Sigmoid colon (tissue), 7 donors: ENCODE data around the gene ATG101. TPM values are rescaled to one million over a fixed set of nuclear protein-coding genes. Genes with fewer than 3 reads are reported as not detected.

ENCODE experiments used
- DNase-seq: peaks from one replicate; pipeline ENCODE4 v3.0.0-alpha.2; 2019
- H3K27ac ChIP-seq, 4 donors: fragments of 200-600 bp; sonication (generic); one replicate each; pipeline ENCODE4 v1.5.1; 2016 to 2019; ENCODE audit warnings: mild to moderate bottlenecking in 1 of 4
- H3K27me3 ChIP-seq, 3 donors: fragments of 200-600 bp; sonication (generic); one replicate each; pipeline ENCODE4 v1.5.1; 2019; ENCODE audit warnings: mild to moderate bottlenecking in 1 of 3
- H3K36me3 ChIP-seq, 4 donors: fragments of 200-600 bp; sonication (generic); one replicate each; pipeline ENCODE4 v1.5.1; 2016 to 2019
- H3K4me1 ChIP-seq, 4 donors: fragments of 200-600 bp; sonication (generic); one replicate each; pipeline ENCODE4 v1.5.1; 2017 to 2019
- H3K4me3 ChIP-seq, 4 donors: fragments of 200-600 bp; sonication (generic); one replicate each; pipeline ENCODE4 v1.5.1; 2017 to 2019; ENCODE audit warnings: mild to moderate bottlenecking in 2 of 4, moderate library complexity in 1 of 4
- H3K9me3 ChIP-seq, 4 donors: fragments of 200-600 bp in 3 of 4; sonication (generic) in 3 of 4; one replicate each; pipeline versions ENCODE4 v1.5.1 to v1.6.1; 2013 to 2019
- EP300 ChIP-seq, 4 donors: sonication (generic); formaldehyde crosslinking; IDR thresholded peaks; one replicate each; pipeline ENCODE4 v1.6.1; 2017; ENCODE audit warnings: antibody characterized with exemption in 4 of 4
- POLR2A ChIP-seq, 2 donors: fragments of 450-650 bp; IDR thresholded peaks; one replicate each; pipeline ENCODE4 v1.6.1; 2016; ENCODE audit warnings: antibody characterized with exemption in 2 of 2, mild to moderate bottlenecking in 2 of 2, moderate library complexity in 2 of 2
- POLR2AphosphoS5 ChIP-seq, 4 donors: sonication (generic); formaldehyde crosslinking; IDR thresholded peaks; one replicate each; pipeline ENCODE4 v1.6.1; 2017; ENCODE audit warnings: antibody characterized with exemption in 4 of 4
- WGBS, 2 donors: extraction: QIAGEN DNeasy Blood & Tissue Kit; methylation state at CpG; one replicate each; pipeline ENCODE4 v1.1.7; 2013; 5-methylcytosine and 5-hydroxymethylcytosine counted together
- intact Hi-C: fragments of 100-400 bp; cut with DNase I; formaldehyde crosslinking; loops from one replicate; pipeline ENCODE4 v1.15.1; 2023
- polyA plus RNA-seq, 3 donors: library from polyadenylated mRNA; stranded (reverse); fragments of 200-250 nt; gene quantifications; one replicate each; pipeline ENCODE4 v1.2.3, GENCODE V29; 2013
- total RNA-seq, 4 donors: library from RNA; depleted of rRNA; stranded (reverse); fragments of >200 nt; gene quantifications; one replicate each; pipeline ENCODE4 v1.1.0, GENCODE V29; 2016
- TF ChIP-seq, protein P1 (sequence below), 4 experiments: fragments of 450-650 bp in 3 of 4; fragments of 200-600 bp in 1 of 4; IDR thresholded peaks; one replicate each; pipeline ENCODE4 v1.5.1; 2016 to 2019; ENCODE audit warnings: antibody characterized with exemption in 4 of 4, mild to moderate bottlenecking in 3 of 4, moderate library complexity in 2 of 4
- donor health status: healthy with polysubstance abuse.
- donor health status: Bipolar disorder and iron deficiency.
- donor health status: healthy.

ATG101 gene
- total and polyA plus RNA-seq, 7 donors = 30.2 to 64.5 (median 48.7) TPM

DNA sequence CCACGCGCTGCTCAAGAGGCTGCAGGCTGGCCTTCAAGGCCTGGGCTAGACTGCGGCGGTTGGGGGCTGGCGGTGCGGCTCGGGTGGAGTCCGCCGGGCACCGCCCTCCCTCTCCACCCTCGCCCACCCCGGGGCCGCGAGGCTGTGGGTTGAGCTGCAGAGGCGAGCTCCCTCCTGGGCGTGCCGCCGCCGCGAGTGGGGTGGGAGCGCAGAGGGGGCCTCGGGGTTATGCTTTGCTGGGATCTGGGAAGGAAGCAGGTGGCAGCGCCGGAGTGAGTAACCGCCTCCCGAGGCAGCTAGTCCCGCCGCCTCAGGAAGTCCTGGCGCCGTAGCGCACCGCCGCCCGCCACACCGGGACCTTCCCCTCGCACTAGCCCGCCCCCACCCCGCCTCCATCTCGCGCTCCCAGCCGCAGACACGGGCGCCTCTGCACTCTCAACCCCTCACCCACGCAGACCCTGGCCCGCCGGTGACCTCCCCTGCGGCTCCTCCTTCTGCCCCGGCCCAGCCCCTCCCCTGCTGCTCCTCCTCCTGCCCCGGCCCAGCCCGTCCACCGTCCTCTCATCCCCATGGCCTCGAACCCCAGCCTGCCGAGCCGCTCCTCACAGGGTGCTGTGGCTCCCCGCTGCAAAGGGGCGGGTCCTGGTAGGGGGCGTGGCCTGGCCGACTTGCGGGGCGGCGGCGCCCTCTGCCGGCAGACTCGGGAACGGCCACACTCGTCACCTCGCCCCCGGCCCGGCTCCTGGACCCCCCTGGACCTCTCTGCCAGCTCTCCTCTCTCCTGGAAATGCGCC, 46.4 kb upstream of the ATG101 start:
- Histone ChIP-seq H3K36me3 (no peaks in the 10 kb centered on the region), H3K4me1 (peaks cover 0 to 49% (median 47%) of the 10 kb centered on the region in 4 donors), H3K27me3 (no peaks in the 10 kb centered on the region), H3K4me3 (peak overlapping the region; percentile 40 to 61 (median 54)), H3K27ac (peak overlapping the region; percentile 41 to 90 (median 84)), H3K9me3 (no peaks in the 10 kb centered on the region)
- intact Hi-C loops = loop anchor here (1.0 to 10.0 kb wide), 3 partner anchors 19 to 251 kb away; partner anchors contain the start of gene KRT86
- WGBS, 2 donors = 1% methylated on average over 70 of the region's 70 CpGs
- TF ChIP-seq POLR2A (IDR thresholded peaks at IDR 0.05) = no peak
- TF ChIP-seq, protein P1, sequence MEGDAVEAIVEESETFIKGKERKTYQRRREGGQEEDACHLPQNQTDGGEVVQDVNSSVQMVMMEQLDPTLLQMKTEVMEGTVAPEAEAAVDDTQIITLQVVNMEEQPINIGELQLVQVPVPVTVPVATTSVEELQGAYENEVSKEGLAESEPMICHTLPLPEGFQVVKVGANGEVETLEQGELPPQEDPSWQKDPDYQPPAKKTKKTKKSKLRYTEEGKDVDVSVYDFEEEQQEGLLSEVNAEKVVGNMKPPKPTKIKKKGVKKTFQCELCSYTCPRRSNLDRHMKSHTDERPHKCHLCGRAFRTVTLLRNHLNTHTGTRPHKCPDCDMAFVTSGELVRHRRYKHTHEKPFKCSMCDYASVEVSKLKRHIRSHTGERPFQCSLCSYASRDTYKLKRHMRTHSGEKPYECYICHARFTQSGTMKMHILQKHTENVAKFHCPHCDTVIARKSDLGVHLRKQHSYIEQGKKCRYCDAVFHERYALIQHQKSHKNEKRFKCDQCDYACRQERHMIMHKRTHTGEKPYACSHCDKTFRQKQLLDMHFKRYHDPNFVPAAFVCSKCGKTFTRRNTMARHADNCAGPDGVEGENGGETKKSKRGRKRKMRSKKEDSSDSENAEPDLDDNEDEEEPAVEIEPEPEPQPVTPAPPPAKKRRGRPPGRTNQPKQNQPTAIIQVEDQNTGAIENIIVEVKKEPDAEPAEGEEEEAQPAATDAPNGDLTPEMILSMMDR (IDR thresholded peaks at IDR 0.05) = peak; percentile 97 to 98 (median 98)
- no peak for TF ChIP-seq EP300 (IDR thresholded peaks at IDR 0.05)
- peak in 1 of 4 donors; percentile 5 for TF ChIP-seq POLR2AphosphoS5 (IDR thresholded peaks at IDR 0.05)
- DNase-seq = peak; percentile 94

DNA sequence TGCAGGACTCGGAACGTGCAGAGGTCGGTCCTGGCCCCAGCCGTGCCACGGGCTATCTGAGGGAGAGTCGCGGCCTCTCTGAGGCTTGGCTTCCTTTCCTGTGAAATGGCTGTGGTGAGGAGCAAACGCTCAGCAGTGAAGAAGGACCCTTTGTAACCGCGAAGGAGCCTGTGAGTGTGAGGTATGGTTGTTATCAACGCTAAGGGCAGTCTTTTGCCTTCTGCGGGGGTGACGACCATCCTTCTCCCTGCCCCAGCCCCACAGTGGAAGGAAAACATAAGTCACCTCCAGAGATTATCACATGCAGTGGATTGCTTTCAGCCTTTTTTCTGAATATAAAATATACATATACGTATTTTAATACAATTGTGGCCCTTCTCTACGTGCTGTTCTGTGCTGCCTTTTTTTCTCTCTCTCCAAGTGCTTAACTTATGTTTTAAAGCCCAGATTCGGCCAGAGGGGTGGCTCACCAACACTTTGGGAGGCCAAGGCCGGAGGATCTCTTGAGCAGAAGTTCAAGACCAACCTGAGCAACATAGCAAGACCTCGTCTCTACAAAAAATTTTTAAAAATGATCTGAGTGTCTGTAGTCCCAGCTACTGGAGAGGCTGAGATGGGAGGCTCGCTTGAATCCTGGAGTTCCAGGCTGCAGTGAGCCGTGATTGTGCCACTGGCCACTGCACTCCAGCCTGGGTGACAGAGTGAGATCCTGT, 45.6 kb upstream of the ATG101 start:
- H3K4me3 ChIP-seq = peak overlapping the region; percentile 40 to 61 (median 54)
- H3K9me3 ChIP-seq = no peaks in the 10 kb centered on the region
- H3K27ac ChIP-seq = peak overlapping the region; percentile 80 to 90 (median 86)
- intact Hi-C loops = loop anchor here (1.0 to 10.0 kb wide), 3 partner anchors 20 to 251 kb away; partner anchors contain the start of gene KRT86
- no peak for DNase-seq
- H3K27me3 ChIP-seq = no peaks in the 10 kb centered on the region
- TF ChIP-seq POLR2A (IDR thresholded peaks at IDR 0.05) = no peak
- TF ChIP-seq, protein P1 (IDR thresholded peaks at IDR 0.05) = peak in 1 of 4 experiments; percentile 14
- 19 to 25% methylated on average over 20 of the region's 20 CpGs for WGBS, 2 donors
- peaks cover 0 to 49% (median 47%) of the 10 kb centered on the region in 4 donors for H3K4me1 ChIP-seq
- no peaks in the 10 kb centered on the region for H3K36me3 ChIP-seq

- H3K36me3 ChIP-seq = no peaks in the 10 kb centered on the region
- H3K4me3 ChIP-seq = peak overlapping the region in 3 of 4 donors; percentile 31 to 40 (median 31)
- peaks cover 0 to 49% (median 47%) of the 10 kb centered on the region in 4 donors for H3K4me1 ChIP-seq
- intact Hi-C loops = loop anchor here (1.0 to 10.0 kb wide), 3 partner anchors 45 to 250 kb away; partner anchors contain the start of gene KRT86
- peak in 1 of 2 donors; percentile 36 for TF ChIP-seq POLR2A (IDR thresholded peaks at IDR 0.05)
- TF ChIP-seq EP300 (IDR thresholded peaks at IDR 0.05) = no peak
- TF ChIP-seq, protein P1 (IDR thresholded peaks at IDR 0.05) = no peak
- TF ChIP-seq POLR2AphosphoS5 (IDR thresholded peaks at IDR 0.05) = peak in 2 of 4 donors; percentile 19 to 68
- H3K27me3 ChIP-seq = no peaks in the 10 kb centered on the region
- no peaks in the 10 kb centered on the region for H3K9me3 ChIP-seq
- H3K27ac ChIP-seq = peak overlapping the region; percentile 80 to 90 (median 86)
- DNase-seq = peak; percentile 79
- WGBS, 2 donors = 13 to 34% methylated on average over 15 of the region's 15 CpGs
These were observed 44.9 kb upstream of the ATG101 start for GRCh38 chr12:52024845-52025230.

- peak overlapping the region in 3 of 4 donors; percentile 31 to 40 (median 31) for H3K4me3 ChIP-seq
- no peaks in the 10 kb centered on the region for H3K36me3 ChIP-seq
- no peak for DNase-seq
- H3K9me3 ChIP-seq = no peaks in the 10 kb centered on the region
- WGBS, 2 donors = 24 to 53% methylated on average over 5 of the region's 5 CpGs
- intact Hi-C loops = loop anchor here (10.0 kb wide), 1 partner anchor 249 kb away; the partner anchor contains the start of gene KRT86
- H3K4me1 ChIP-seq = peaks cover 0 to 49% (median 47%) of the 10 kb centered on the region in 4 donors
- TF ChIP-seq POLR2A (IDR thresholded peaks at IDR 0.05) (no peak), POLR2AphosphoS5 (IDR thresholded peaks at IDR 0.05) (peak; percentile 34 to 68 (median 48)), EP300 (IDR thresholded peaks at IDR 0.05) (peak; percentile 54 to 87 (median 64))
- TF ChIP-seq, protein P1 (IDR thresholded peaks at IDR 0.05) = no peak
- no peaks in the 10 kb centered on the region for H3K27me3 ChIP-seq
- H3K27ac ChIP-seq = peak overlapping the region; percentile 80 to 90 (median 86)
These were observed 43.5 kb upstream of the ATG101 start for GRCh38 chr12:52026263-52026662.
